ENCODE measurements around the gene CKAP4. TPM values are rescaled to one million over a fixed set of nuclear protein-coding genes. Genes with fewer than 3 reads are reported as not detected.

CKAP4 gene
- total RNA-seq, 1 experiment from 2014 or later = 162 TPM

DNA sequence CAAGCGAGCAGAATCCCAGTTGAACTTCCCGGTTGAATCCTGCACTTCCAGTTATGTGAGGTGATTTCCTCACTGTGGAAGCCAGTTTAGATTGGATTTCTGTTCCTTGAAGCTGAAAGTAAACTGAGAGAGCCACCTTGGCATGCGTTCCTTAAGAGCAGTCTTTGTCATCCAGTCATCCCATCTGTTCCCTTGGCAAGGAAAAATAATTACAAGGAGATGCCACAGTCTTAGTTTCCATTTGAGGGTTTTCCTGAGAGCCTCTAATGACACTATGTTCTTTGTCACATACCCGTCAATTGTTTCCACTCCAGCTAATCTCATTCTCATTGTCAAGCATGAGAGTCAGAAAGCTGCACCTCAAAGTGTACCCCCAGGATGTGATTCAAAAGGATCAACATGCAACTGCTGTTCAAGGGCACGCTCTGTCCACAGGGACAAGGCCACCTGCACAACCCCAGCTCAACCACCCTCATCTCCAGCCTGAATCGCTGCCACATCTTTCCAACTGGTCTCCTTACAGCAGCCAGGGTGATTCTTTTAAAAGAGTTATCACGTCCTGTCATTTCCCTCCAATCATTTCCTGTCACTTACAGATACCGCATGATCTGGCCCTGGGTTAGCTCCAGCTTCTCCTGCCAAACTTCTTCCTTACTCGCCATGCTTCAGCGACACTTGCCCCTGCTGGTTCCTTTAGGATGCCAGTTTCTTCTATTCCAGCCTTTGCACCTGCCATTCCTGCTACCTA, 36.7 kb upstream of the CKAP4 start:
- Histone ChIP-seq H3K9me3 (replicated peaks) (peaks cover 6% of the 10 kb centered on the region), H3K4me3 (no peak overlapping the region), H3K4me1 (replicated peaks) (peaks cover 21% of the 10 kb centered on the region), H3K27me3 (replicated peaks) (no peaks in the 10 kb centered on the region), H3K36me3 (no peaks in the 10 kb centered on the region), H3K27ac (no peak overlapping the region)
- no peak for DNase-seq (ENCODE audit: low read depth in 1 of 2, low spot score in 2 of 2)

DNA sequence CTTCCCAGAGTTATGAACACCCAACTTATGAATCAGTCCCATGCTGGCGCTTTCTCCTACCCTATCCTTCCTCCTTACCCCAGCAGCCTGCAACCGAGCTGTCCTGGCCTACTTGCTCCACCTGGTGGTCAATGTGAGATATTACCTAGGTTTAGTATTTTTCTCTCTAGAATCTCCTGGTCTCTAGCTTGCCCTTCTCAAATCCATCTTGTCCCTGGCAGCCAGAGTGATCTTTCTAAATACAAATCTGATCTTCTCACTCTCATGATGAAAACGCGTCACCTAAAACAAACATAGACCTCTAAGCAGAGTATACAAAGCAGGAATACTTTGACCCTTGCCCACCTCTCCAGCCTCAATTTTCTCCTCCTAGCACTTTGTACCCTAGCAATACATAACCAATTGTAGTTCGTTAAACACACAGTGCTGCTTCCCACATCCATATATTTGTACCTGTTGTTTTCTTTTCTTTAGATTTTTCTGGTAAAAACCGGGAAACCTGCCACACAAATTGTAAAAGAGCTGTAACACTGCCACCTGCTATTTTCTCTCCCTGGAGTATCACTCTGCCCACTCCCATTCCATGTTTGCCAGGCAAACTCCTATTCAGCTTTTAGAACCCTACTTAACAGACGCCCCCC, 34.8 kb upstream of the CKAP4 start:
- H3K4me3 ChIP-seq = no peak overlapping the region
- H3K36me3 ChIP-seq = no peaks in the 10 kb centered on the region
- no peaks in the 10 kb centered on the region for H3K27me3 ChIP-seq (replicated peaks)
- peaks cover 3% of the 10 kb centered on the region for H3K4me1 ChIP-seq (replicated peaks)
- H3K27ac ChIP-seq = no peak overlapping the region
- DNase-seq (ENCODE audit: low read depth in 1 of 2, low spot score in 2 of 2) = no peak
- peaks cover 6% of the 10 kb centered on the region for H3K9me3 ChIP-seq (replicated peaks)

DNA sequence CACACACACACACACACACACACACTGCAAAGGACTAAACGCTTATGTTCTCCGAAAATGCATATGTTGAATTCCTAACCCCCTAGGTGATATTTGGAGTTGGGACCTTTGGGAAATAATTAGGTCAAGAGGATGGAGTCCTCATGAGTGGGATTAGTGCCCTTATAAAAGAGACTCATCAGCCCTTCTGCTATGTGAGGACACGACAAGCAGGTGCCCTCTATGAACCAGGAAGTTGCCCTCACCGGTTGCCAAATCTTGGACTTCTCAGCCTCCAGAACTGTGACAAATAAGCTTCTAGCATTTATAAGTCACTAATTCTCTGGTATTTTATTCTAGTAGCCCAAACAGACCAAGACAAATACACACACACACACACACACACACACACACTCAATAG, 34.0 kb upstream of the CKAP4 start:
- H3K4me3 ChIP-seq = no peak overlapping the region
- H3K27me3 ChIP-seq (replicated peaks) = no peaks in the 10 kb centered on the region
- no peaks in the 10 kb centered on the region for H3K36me3 ChIP-seq
- DNase-seq (ENCODE audit: low read depth in 1 of 2, low spot score in 2 of 2) = no peak
- H3K9me3 ChIP-seq (replicated peaks) = peaks cover 6% of the 10 kb centered on the region
- H3K27ac ChIP-seq = no peak overlapping the region
- H3K4me1 ChIP-seq (replicated peaks) = no peaks in the 10 kb centered on the region

DNA sequence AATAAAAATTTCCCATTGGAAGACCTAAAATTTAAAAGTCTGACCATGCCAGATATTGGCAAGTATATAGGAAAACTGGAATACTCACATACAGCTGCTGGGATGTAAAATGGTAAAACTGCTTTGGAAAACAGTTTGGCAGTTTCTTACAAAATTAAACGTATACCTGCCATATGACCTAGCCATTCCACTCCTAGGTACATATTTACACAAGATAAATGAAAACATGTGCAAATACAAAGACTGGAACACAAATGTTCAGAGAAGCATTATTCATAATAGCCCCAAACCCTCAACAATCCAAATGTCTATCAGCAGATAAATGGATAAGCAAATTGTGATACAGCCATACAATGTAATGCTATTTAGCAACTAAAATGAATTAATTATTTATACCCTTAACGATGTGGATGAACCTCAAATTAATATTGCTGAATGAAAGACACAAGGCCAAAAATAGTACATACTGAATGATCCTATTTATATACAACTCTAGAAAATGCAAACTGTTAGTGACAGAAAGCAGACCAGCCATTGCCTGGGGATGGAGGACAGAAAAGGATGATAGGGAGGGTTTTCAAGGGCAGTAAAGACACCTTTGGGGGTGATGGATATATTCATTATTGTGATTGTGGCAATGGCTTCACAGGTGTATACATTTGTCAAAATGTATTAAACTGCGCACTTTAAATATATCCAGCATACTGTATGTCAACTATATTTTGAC, 33.4 kb upstream of the CKAP4 start:
- no peak overlapping the region for H3K27ac ChIP-seq
- peaks cover 6% of the 10 kb centered on the region for H3K9me3 ChIP-seq (replicated peaks)
- H3K27me3 ChIP-seq (replicated peaks) = no peaks in the 10 kb centered on the region

DNA sequence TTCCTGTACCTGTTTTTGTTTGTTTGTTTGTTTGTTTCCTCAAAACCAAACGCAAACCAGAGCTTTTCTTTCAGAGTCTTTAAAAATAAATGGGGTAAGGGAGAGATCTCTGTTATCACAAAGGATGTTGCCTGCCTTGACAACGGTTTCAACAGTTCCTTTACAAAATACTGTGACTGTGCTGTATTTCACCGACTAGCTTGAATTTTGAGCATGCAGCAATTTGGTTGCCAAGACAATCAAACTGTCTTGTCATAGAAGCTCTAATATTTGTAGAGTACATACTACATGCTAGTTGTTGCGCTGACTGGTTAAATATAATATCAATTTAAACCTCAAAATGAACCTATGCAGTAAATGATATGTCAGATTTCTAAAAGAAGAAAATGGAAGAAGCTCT, 32.3 kb upstream of the CKAP4 start:
- H3K9me3 ChIP-seq (replicated peaks) = peaks cover 6% of the 10 kb centered on the region
- H3K4me1 ChIP-seq (replicated peaks) = no peaks in the 10 kb centered on the region
- H3K27ac ChIP-seq = no peak overlapping the region
- no peak overlapping the region for H3K4me3 ChIP-seq
- H3K27me3 ChIP-seq (replicated peaks) = no peaks in the 10 kb centered on the region
- H3K36me3 ChIP-seq = no peaks in the 10 kb centered on the region
- no peak for DNase-seq (ENCODE audit: low read depth in 1 of 2, low spot score in 2 of 2)

More for the DNA sequence above, 33.4 kb upstream of the CKAP4 start:
- Histone ChIP-seq H3K4me3 (no peak overlapping the region), H3K4me1 (replicated peaks) (no peaks in the 10 kb centered on the region), H3K36me3 (no peaks in the 10 kb centered on the region)
- DNase-seq (ENCODE audit: low read depth in 1 of 2, low spot score in 2 of 2) = no peak

DNA sequence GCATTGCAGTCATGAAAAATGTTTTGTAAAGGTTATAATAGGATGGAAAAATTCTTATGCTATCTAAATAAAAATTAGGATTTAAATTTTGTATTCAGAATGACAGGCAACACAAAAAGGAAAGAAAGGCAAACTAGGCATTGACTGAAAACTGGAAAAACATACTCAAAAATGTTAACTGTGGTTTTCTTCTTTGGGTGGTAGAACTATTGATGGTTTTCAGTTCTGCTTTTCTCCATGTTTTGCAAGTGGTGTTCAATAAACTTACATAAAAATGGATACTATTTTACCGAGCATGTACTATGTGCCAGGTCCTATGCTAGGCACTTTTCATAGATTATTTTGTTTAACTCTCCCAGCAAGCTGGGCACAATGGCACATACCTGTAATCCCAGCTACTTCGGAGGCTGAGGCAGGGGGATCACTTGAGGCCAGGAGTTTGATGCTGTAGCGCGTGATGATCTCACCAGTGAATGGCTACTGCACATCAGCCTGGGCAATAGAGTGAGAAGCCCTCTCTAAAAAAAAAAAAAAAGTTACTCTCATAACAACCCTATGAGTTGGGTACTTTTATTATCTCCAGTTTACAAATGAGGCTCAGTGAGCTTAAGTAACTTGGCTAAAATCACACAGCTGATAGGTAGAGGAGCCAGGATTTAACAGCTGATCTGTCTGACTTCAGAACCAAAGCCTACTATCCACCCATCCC, 28.4 kb upstream of the CKAP4 start:
- Histone ChIP-seq H3K27me3 (replicated peaks) (no peaks in the 10 kb centered on the region), H3K4me1 (replicated peaks) (no peaks in the 10 kb centered on the region), H3K4me3 (no peak overlapping the region), H3K9me3 (replicated peaks) (0 out of 2 replicates have a peak, but pooled peaks cover 2% of the 10 kb centered on the region), H3K36me3 (no peaks in the 10 kb centered on the region), H3K27ac (no peak overlapping the region)
- DNase-seq (ENCODE audit: low read depth in 1 of 2, low spot score in 2 of 2) = no peak

DNA sequence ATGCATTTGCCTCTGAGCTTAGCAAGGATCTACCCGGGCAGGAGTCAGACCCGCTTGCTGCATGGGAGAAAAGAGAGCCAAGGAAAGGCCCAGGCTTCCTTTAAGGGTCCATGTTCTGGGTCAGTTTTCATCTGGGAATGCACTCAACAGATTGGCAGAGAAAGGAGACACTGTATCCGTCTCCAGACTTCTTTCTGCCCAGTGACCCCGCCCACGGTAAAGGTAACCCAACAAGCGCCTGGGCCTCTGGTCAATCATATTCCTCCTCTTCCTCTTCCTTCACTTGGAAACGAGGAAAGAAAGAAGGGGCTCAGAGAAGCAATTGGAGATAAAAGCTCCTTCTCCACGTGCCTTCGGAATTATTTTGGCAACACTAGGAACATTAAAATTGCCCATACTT, 27.6 kb upstream of the CKAP4 start:
- Histone ChIP-seq H3K9me3 (replicated peaks) (0 out of 2 replicates have a peak, but pooled peaks cover 2% of the 10 kb centered on the region), H3K4me1 (replicated peaks) (no peaks in the 10 kb centered on the region), H3K4me3 (no peak overlapping the region), H3K27me3 (replicated peaks) (no peaks in the 10 kb centered on the region), H3K36me3 (no peaks in the 10 kb centered on the region), H3K27ac (no peak overlapping the region)
- no peak for DNase-seq (ENCODE audit: low read depth in 1 of 2, low spot score in 2 of 2)

DNA sequence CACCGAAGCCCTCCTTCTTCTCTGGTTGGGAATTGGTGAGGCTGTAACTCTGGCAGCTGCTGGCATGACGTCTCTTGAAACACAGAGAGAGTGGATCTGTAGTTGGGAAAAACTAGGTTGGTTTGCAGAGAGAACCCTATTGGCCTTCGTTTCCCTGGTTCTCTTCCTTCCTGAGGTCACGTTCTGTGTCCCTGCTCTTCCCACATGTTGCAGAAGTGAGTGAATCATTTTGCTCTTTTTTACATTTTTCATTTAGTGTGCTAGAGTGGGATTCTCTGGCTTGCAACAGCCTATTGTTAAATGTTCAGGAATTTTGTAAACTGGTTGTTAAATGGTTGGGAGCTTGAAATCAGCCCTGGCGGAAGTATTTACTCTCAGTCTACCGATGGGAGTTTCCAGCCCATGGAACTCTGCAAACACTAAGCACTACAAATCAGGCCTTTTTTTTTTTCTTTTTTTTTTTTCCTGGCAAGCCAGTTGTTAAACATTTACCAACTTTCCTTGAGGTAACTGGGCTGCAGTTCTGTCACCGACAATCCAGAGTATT, 26.8 kb upstream of the CKAP4 start:
- H3K27ac ChIP-seq = no peak overlapping the region

DNA sequence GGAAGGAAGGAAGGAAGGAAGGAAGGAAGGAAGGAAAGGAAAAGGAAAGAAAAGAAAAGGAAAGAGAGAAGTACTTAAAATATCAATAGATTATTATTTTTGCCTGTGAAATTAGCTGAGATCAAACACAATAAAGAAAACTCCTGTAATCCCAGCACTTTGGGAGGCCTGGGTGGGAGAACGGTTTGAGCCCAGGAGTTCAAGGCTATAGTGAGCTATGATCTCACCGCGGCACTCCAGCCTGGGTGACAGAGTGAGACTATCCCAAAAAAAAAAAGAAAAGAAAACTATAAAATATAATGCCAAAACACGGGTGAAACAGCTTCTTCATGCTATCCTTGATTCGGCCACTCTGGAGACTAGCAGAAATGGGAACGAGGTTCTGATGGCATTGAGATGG, 26.2 kb upstream of the CKAP4 start:
- no peaks in the 10 kb centered on the region for H3K36me3 ChIP-seq
- no peaks in the 10 kb centered on the region for H3K27me3 ChIP-seq (replicated peaks)
- H3K4me1 ChIP-seq (replicated peaks) = no peaks in the 10 kb centered on the region
- H3K27ac ChIP-seq = no peak overlapping the region
- H3K9me3 ChIP-seq (replicated peaks) = no peaks in the 10 kb centered on the region
- no peak overlapping the region for H3K4me3 ChIP-seq
- DNase-seq (ENCODE audit: low read depth in 1 of 2, low spot score in 2 of 2) = no peak

More for the DNA sequence above, 26.8 kb upstream of the CKAP4 start:
- H3K4me1 ChIP-seq (replicated peaks) = no peaks in the 10 kb centered on the region
- H3K9me3 ChIP-seq (replicated peaks) = no peaks in the 10 kb centered on the region
- H3K36me3 ChIP-seq = no peaks in the 10 kb centered on the region
- H3K4me3 ChIP-seq = no peak overlapping the region
- DNase-seq (ENCODE audit: low read depth in 1 of 2, low spot score in 2 of 2) = no peak
- H3K27me3 ChIP-seq (replicated peaks) = no peaks in the 10 kb centered on the region

DNA sequence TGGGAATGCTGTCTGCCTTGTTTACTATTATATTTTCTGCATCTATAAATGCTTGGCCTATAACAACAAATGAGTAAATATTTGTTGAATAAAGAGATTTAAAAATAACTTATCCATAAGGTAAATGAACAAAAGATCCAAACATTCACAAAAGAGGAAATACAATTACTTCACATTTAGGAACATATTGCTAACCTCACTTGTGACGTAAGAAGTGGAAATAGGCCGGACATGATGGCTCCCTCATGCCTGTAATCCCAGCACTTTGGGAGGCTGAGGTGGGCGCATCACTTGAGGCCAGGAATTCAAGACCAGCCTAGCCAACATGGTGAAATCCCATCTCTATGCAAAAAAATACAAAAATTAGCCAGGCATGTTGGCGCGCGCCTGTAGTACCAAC, 25.7 kb upstream of the CKAP4 start:
- Histone ChIP-seq H3K27me3 (replicated peaks) (no peaks in the 10 kb centered on the region), H3K9me3 (replicated peaks) (no peaks in the 10 kb centered on the region), H3K4me3 (no peak overlapping the region), H3K36me3 (no peaks in the 10 kb centered on the region), H3K27ac (no peak overlapping the region), H3K4me1 (replicated peaks) (no peaks in the 10 kb centered on the region)
- DNase-seq (ENCODE audit: low read depth in 1 of 2, low spot score in 2 of 2) = no peak

DNA sequence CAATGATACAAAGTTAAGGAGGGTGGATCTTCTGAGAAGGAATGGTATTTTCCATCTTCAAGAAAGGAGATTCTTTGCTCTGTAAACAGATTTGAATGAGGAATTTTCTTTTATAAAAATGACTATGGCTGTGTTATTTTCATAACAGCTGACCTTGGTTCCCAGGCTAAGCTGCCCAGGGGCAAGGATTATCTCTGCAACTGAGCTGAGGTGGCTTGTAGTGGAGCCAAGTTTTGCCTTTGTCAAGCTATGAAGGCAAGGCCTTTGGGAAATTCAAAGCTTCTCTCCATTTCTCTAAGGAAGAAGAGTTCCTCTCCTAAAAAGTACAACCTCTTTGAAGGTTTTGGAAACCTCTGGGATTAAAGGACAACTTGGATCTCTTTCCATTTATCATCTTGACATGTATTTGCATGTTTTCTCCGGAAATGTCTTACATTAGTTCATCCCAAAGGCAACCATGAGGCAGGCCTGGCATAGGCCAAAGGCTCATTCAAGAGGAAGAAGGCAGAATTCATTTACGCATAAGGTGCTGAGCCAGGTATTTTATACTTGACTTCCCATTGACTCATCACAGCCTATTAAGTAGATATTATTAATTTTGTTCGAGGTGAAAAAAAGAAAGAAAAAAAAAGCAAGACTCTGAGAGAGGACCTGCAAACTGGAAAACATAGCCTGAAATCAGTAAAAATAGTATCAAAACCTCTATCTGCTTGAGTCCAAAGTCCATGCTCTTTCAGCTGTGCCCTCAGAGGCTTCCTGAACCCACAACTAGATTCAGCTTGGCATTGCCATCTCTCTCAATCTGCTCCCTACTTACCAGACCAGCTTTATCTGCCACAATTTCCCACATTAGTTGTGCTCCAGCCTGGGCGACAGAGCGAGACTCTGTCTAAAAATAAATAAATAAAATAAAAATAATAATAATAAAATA, 24.0 kb upstream of the CKAP4 start:
- no peak overlapping the region for H3K4me3 ChIP-seq
- DNase-seq (ENCODE audit: low read depth in 1 of 2, low spot score in 2 of 2) = no peak
- no peak overlapping the region for H3K27ac ChIP-seq
- no peaks in the 10 kb centered on the region for H3K27me3 ChIP-seq (replicated peaks)
- H3K9me3 ChIP-seq (replicated peaks) = no peaks in the 10 kb centered on the region
- no peaks in the 10 kb centered on the region for H3K36me3 ChIP-seq
- no peaks in the 10 kb centered on the region for H3K4me1 ChIP-seq (replicated peaks)

DNA sequence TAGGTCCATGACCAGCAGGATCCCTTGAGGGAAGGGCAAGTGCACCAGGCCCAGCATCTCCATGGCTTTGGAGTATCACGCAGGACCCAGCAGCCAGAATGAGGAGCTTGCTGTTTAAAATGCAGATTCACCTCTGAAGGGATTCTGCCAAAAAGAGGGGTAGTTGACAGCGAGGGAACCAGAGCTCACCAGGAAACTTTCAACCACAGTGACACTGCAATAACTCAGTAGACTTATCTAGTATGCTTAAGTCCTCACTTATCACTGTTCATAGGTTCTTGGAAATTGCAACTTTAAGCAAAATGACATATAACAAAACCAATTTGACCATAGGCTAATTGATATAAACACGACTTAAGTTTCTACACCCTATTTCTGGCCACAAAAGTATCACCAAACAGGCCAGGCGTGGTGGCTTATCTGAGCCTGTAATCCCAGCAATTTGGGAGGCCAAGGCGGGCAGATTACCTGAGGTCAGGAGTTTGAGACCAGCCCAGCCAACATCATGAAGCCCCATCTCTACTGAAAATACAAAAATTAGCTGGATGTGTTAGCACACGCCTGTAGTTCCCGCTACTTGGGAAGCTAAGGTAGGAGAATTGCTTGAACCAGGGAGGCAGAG, 21.4 kb upstream of the CKAP4 start:
- Histone ChIP-seq H3K36me3 (no peaks in the 10 kb centered on the region), H3K27me3 (replicated peaks) (no peaks in the 10 kb centered on the region), H3K9me3 (replicated peaks) (no peaks in the 10 kb centered on the region), H3K4me3 (no peak overlapping the region), H3K4me1 (replicated peaks) (no peaks in the 10 kb centered on the region), H3K27ac (no peak overlapping the region)
- no peak for DNase-seq (ENCODE audit: low read depth in 1 of 2, low spot score in 2 of 2)

Measured in SJSA1 (cell line).